ENCODE data around the gene RMND1. TPM values are rescaled to one million over a fixed set of nuclear protein-coding genes. Genes with fewer than 3 reads are reported as not detected.

The RMND1 gene
- total RNA-seq, 4 donors from 2014 or later: 30.2 to 48.5 (median 43.4) TPM

GRCh38 chr6:151481786-151482185 lies 29.9 kb upstream of the RMND1 start:
- no peaks in the 10 kb centered on the region for H3K36me3 ChIP-seq
- H3K4me1 ChIP-seq: peaks cover 0 to 9% of the 10 kb centered on the region in 2 donors
- H3K9me3 ChIP-seq: no peaks in the 10 kb centered on the region
- peak overlapping the region in 1 of 3 donors; percentile 37 for H3K27ac ChIP-seq
- DNase-seq: no peak
- intact Hi-C loops (cut with DNase I): no loop called here
- TF ChIP-seq POLR2A (IDR thresholded peaks at IDR 0.05): no peak
- TF ChIP-seq CTCF (IDR thresholded peaks at IDR 0.05): no peak
- H3K27me3 ChIP-seq: no peaks in the 10 kb centered on the region
- H3K4me3 ChIP-seq (replicated peaks in 1 of 3): no peak overlapping the region

- Histone ChIP-seq H3K4me3 (replicated peaks in 1 of 3) (no peak overlapping the region), H3K27ac (no peak overlapping the region), H3K36me3 (no peaks in the 10 kb centered on the region), H3K9me3 (no peaks in the 10 kb centered on the region), H3K4me1 (peaks cover 0 to 9% of the 10 kb centered on the region in 2 donors), H3K27me3 (no peaks in the 10 kb centered on the region)
- no peak for DNase-seq
- intact Hi-C loops (cut with DNase I): no loop called here
- TF ChIP-seq POLR2A (IDR thresholded peaks at IDR 0.05) (no peak), CTCF (IDR thresholded peaks at IDR 0.05) (no peak)
- 86 to 93% methylated on average over 6 of the region's 6 CpGs for WGBS, 2 donors
These were observed 26.7 kb upstream of the RMND1 start for GRCh38 chr6:151478670-151479069.

- no peaks in the 10 kb centered on the region for H3K36me3 ChIP-seq
- no peak for TF ChIP-seq CTCF (IDR thresholded peaks at IDR 0.05)
- TF ChIP-seq POLR2A (IDR thresholded peaks at IDR 0.05): no peak
- H3K4me1 ChIP-seq: peaks cover 0 to 7% of the 10 kb centered on the region in 2 donors
- no peaks in the 10 kb centered on the region for H3K9me3 ChIP-seq
- intact Hi-C loops (cut with DNase I): no loop called here
- DNase-seq: no peak
- H3K4me3 ChIP-seq (replicated peaks in 1 of 3): no peak overlapping the region
- no peak overlapping the region for H3K27ac ChIP-seq
- H3K27me3 ChIP-seq: no peaks in the 10 kb centered on the region
- WGBS, 2 donors: 92 to 96% methylated on average over 12 of the region's 12 CpGs
These were observed 25.8 kb upstream of the RMND1 start for GRCh38 chr6:151477726-151478125.

DNA sequence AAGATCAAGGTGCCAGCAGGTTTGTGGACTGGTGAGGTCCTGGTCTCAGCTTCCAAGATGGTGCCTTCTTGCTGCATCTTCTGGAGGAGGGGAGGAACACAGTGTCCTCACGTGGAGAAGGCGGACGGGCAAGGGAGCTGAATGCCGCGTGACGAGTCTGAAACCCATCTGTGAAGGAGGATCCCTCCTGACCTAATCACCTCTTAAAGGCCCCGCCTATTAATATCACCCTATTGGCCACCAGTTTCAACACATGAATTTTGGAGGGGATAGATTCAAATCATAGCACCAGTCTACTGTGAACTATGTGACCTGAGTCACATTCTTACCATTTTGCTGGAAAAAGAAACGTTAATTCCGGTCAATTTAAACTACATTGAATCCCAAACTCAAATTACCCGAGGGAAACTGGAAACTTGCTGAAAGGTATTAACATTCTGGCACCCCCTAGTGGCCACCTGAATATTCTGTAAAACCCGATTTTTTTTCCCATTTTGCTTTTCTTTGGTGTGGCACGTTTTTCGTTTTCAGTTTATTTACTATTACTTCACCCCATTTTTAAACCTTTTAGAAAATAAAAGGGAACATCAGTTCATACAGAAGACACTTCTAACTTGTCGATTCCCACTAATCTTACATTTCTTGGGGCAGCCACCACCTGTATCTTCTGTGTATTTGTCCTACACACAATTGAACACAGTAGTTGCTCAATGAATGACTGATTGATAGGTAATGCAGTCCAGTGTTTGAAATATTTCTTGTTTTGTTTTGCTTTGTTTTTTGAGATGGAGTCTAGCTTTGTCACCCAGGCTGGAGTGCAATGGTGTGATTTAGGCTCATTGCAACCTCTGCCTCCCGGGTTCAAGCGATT lies 24.0 kb upstream of the RMND1 start:
- WGBS, 2 donors: 32 to 43% methylated on average over 13 to 16 of the region's 16 CpGs

More for the DNA sequence above, 24.0 kb upstream of the RMND1 start:
- no peaks in the 10 kb centered on the region for H3K27me3 ChIP-seq
- H3K4me3 ChIP-seq (replicated peaks in 1 of 3): no peak overlapping the region
- H3K27ac ChIP-seq: peak overlapping the region in 1 of 3 donors; percentile 45
- H3K9me3 ChIP-seq: no peaks in the 10 kb centered on the region
- peak; percentile 35 to 39 for DNase-seq
- intact Hi-C loops (cut with DNase I): no loop called here
- TF ChIP-seq CTCF (IDR thresholded peaks at IDR 0.05) (peak; percentile 53 to 81 (median 70)), POLR2A (IDR thresholded peaks at IDR 0.05) (no peak)
- no peaks in the 10 kb centered on the region for H3K4me1 ChIP-seq
- no peaks in the 10 kb centered on the region for H3K36me3 ChIP-seq

Data from thyroid gland (tissue), 4 donors.